HG03558 (cell line): Measurements from ENCODE around the gene DNA2.
"Not testable (repeated sequence)": the region's sequence is repeated elsewhere in the genome, so short reads cannot be mapped to it uniquely, and the experiment has no call there.

Experiments
- ATAC-seq: cut with Tn5 transposase; IDR thresholded peaks from one replicate; pipeline ENCODE4 v1.9.1; 2021; ENCODE audit warnings: moderate number of reproducible peaks; ENCODE audit not compliant: unreplicated experiment; ENCODE audit errors: extremely low read depth

DNA2 gene

GRCh38 chr10:68462536-68462935 is 9.2 kb downstream of the DNA2 start:
- ATAC-seq, result no peak

GRCh38 chr10:68461032-68461431 is 10.7 kb downstream of the DNA2 start:
- ATAC-seq, result no peak

GRCh38 chr10:68449698-68450097 is 22.1 kb downstream of the DNA2 start:
- not testable (repeated sequence) for ATAC-seq

GRCh38 chr10:68446179-68446578 is 25.6 kb downstream of the DNA2 start:
- no peak for ATAC-seq

- ATAC-seq, result no peak
Observed at GRCh38 chr10:68442971-68443370, 28.8 kb downstream of the DNA2 start.

- ATAC-seq, result no peak
Observed at GRCh38 chr10:68440898-68441297, 30.9 kb downstream of the DNA2 start.

- no peak for ATAC-seq
Observed at GRCh38 chr10:68435803-68436202, 36.0 kb downstream of the DNA2 start.

- no peak for ATAC-seq
Observed at GRCh38 chr10:68434657-68435056, 37.1 kb downstream of the DNA2 start.

- no peak for ATAC-seq
Observed at GRCh38 chr10:68428396-68429104, 43.2 kb downstream of the DNA2 start.

- no peak for ATAC-seq
Observed at GRCh38 chr10:68424454-68425014, 47.2 kb downstream of the DNA2 start.

- no peak for ATAC-seq
Observed at GRCh38 chr10:68423522-68423921, 48.3 kb downstream of the DNA2 start.

- no peak for ATAC-seq
Observed at GRCh38 chr10:68419376-68419775, 52.4 kb downstream of the DNA2 start.

- ATAC-seq, result no peak
Observed at GRCh38 chr10:68408898-68409518, 62.8 kb downstream of the DNA2 start.

GRCh38 chr10:68406815-68407548 is 64.8 kb downstream of the DNA2 start, which contains the start of gene RUFY2:
RUFY2 (minus strand) TSS chr10:68407277; CDS start chr10:68407189, 88 bp downstream.
- peak; percentile 90 for ATAC-seq

GRCh38 chr10:68406111-68406814 is 65.5 kb downstream of the DNA2 start:
- no peak for ATAC-seq

GRCh38 chr10:68403701-68404100 is 68.1 kb downstream of the DNA2 start:
- no peak for ATAC-seq

- ATAC-seq, result no peak
Observed at GRCh38 chr10:68402276-68402675, 69.5 kb downstream of the DNA2 start.

- no peak for ATAC-seq
Observed at GRCh38 chr10:68397005-68397404, 74.8 kb downstream of the DNA2 start.

- ATAC-seq, result no peak
Observed at GRCh38 chr10:68385740-68386139, 86.0 kb downstream of the DNA2 start.

- no peak for ATAC-seq
Observed at GRCh38 chr10:68371604-68372003, 100.2 kb downstream of the DNA2 start.
